NCI-H526 treated with DMSO at 0.1 percent for 48 hours (cell line): ENCODE results near the gene GMDS.
"Not testable (repeated sequence)": the region's sequence is repeated elsewhere in the genome, so short reads cannot be mapped to it uniquely, and the experiment has no call there.

ENCODE experiments used
- DNase-seq: peaks from one replicate; lab custom pipeline; 2025; lab: John Stamatoyannopoulos, UW

The GMDS gene

DNA sequence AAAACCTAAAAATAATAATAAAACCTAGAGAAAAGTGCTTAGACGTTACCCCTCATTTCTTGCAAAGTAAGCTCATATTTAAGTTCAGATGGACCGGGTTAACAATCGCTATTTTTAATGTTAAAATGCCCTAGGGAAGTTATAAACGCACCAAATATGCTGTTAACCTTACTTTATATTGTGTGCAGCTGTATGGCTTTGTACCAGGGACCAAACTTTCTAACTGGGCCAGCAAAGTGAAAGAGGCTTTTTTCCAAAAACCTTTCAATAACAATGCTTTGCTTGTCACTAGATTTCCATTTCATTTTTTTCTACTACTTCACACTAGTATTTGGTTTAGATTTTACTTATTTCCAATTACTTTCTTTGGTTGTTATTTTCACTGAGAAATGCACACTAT, 387.2 kb downstream of the GMDS start:
- DNase-seq = no peak

DNA sequence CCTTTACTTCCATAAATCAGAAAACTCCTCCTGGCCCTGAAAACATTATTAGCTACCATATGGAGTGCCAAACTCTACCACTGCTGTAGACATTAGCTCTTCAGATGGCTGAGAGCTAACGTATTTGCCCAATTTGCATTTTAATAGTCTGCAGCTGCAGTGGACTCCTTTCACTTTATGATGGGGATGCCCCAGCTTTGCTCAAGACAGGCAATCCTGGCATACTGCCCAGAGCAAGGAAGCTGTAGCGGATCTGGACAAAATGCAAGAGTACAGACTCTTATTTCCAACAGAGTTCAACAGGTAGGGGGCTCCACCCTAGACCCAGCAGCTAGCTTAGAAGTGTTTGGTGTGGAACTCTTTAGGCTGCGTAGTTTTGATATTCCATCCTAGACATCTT, 389.0 kb downstream of the GMDS start:
- peak; percentile 94 for DNase-seq

DNA sequence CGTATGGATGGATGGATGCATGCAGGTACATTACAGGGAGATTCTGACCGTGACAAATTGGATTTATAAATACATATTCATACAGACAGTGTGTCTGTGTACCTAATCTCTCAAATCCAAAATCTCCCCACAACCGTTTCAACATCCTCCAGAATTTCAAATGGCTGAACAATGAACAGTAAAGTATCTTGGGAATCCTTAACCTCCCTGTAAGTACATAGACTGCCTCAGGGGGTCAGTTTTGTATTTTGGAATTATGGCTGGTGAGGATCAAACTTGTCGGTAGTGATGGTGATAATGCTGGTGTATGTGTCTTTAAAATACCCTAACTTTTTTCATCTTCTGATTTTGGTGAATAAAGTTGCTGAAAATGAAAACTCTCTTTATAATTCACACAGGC, 389.5 kb downstream of the GMDS start:
- no peak for DNase-seq

DNA sequence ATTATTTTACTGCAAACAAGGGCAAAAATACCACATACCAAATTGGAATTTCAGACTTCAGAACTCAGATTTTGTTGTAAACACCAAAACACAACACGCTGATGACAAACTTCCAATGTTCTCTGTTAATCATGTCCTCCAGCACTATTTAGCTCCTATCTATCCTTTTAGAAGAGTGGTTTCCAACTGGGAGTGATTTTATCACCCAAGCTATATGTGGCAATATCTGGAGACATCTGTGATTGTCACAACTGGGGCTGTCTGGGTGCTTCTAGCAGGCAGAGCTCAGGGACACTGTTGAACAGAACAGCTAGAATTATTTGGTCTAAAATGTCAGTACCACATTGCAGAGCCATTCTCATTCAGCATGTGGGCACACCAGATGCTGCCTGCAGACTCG, 391.1 kb downstream of the GMDS start:
- DNase-seq = no peak

DNA sequence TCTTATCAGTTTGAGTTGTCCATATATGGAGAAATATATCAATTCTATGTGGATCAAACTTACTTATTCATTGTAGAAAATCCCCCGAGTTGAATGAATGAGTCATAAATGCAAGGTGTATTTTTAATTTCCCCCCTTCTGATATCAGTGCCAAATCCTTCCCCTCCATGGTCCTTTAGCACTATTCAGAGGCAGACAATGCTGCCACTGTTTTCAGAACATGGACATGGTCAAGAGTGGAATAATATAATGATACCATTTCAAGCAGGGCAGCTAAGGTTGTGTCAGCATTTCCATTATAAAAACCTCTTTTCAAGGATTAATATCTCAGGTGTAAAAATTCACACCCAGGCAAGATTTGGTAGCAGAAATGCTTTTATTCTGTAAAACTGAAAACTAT, 391.6 kb downstream of the GMDS start:
- DNase-seq = no peak

DNA sequence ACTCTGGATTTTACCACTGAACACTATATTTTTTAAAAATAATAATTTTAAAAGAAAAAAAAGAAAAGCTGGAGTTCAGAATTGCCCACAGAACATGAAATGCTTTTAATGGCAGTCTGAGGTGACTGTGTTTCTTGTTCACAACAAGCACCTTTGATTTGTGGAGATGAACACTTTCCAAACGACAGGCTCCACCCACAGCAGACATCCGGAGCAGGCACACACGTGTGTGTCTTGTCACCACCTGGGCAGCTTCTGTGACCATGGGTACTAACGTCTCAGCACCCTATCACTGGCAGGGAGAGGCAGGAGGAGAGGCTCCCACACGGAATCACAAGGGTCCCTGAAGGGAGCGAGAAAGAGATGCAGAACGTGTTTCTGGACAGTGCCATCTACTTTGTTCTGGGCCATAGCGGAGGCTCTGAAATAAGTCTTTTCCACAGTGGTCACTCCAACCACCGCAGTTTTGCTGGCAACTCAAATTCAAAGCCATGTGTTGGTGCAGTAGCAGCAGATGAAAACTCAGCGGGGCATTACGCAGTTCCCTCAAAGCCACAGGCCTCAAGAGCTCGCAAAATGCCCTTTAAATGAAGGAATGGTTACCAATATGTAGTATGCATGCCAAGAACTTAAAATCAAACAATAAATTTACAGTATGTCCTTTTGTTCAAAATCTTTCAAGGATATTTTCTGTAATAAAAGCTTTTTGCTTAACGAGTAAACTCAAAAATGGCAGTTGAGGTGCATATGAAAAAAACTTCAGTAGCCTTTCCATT, 393.5 kb downstream of the GMDS start:
- DNase-seq = no peak

DNA sequence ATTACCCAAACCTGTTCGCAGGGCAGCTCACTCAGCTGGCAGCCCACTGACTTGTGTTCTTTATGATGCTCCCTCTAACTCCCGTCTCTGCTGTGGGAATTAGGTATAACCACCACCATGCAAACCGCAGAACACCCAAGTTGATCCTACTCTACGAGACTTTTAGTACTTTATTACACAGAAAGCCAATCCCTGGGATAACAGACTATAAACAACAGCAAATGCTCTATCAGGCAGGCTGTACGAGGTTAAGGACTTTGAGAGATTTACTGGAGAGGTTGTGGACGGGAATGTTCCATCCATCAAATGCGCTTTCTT, 394.6 kb downstream of the GMDS start:
- DNase-seq = no peak

DNA sequence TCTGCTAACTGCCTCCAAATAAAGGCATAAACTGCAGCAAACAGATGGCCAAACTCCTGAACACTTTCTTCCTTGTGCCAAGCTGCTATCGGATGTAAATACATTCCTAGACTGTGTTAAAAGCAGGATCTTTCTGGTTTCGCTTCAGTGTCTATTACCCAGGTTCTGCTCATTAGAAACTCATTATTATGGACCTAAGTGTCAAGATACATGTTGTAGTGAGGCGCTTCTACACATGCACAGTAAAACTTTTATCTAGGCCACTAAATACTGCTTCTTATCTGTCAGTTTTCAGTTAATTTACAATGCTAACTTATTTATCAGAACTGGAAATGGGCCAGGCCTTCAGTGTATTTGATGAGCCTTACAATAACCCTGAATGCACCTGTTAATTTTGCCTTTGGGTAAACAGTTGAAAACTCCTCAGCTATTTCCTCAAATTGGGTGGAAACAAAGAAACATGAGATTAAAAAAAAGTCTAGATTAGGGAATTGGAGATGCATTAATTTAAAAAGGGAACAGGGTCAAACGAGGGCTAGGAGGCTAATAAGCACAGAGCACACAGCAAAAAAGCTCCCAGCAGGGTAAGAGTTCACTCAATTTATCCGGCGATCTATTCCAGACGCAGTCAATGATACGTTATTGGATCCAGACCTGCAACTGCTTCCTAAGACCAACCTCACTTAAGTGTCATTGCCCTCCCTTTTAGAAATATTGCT, 395.1 kb downstream of the GMDS start:
- DNase-seq = no peak

DNA sequence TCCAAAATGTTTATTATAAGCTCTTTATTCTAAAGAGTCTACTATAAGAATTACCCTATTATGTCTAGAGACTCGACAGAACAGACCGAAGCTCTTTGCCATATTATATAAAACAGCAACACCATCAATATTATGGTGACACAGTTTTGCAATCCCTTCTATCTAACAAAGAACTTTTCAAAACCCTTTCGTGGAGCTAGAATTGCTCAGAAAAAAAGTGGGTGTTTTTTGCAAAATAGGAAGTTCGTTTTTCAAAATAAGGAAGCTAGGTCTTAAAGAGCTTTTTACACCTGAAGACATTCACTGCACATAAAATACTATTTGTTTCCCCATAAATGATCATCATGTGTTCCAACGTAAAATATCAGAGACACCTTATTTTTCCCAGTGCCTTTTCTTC, 395.7 kb downstream of the GMDS start:
- no peak for DNase-seq

DNA sequence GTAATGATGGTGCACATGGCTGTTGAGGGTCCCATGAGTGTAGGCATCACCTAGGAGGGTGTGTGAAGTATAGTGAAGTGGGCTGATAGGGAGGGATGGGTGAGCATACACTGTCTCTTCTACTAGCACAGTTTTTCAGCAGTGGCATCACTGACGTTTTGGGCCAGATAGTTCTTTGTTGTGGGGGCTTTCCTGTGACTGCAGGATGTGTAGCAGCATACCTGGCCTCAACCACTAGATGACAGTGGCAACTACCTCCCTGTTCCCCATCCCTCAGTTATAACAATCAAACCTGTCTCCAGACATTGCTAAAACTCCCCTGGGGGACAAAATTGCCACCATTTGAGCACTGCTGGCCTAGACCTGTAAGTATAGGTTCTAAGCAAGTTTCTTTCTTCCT, 396.7 kb downstream of the GMDS start:
- DNase-seq = no peak

DNA sequence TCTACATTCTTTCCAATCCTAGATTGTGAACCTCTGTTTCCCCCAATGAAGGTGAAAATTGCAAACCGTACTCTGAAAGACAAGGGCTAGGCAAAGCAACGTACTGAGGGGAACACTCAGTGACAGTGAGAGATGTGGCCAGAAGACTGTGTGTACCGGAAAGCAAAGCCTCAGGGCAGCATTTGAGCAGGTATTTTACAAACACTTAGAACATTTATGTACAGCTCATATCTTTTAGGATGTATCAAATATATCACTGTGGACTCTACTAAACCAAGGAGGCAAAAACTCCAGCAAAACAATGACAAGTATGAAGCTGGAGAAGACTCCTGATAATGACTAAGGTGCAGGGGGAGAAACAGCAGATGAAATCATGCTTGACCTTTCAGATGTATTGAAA, 398.8 kb downstream of the GMDS start:
- DNase-seq = no peak

DNA sequence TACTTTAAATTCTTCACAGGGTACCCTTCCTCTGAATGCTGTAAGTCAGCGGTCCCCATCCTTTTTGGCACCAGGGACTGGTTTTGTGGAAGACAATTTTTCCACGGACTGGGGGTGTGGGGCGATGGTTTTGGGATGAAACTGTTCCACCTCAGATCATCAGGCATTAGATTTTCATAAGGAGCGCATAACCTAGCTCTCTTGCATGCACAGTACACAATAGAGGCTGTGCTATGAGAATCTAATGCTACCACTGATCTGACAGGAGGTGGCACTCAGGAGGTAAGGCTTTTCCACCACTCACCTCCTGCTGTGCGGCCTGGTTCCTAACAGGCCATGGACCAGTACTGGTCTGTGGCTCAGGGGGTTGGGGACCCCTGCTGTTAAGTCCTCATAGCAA, 399.9 kb downstream of the GMDS start:
- not testable (repeated sequence) for DNase-seq

DNA sequence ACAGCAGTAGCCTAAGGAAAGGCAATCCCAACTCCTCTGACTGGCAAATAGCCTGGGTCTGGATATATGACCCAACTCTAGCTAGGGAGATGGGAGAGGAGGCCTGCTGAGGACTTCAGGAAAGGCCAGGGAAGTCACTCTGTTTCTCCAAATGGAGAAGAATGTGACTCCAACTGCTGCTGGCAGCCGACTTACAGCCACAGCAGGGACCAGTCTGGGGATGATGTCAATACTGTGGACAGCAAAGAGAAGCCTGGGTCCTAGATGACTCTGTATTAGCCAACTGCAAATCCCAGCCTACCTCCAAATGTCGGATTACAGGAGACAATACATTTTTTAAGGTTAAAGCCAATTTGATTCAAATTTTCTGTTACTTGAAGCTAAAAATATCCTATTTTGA, 403.1 kb downstream of the GMDS start:
- no peak for DNase-seq

DNA sequence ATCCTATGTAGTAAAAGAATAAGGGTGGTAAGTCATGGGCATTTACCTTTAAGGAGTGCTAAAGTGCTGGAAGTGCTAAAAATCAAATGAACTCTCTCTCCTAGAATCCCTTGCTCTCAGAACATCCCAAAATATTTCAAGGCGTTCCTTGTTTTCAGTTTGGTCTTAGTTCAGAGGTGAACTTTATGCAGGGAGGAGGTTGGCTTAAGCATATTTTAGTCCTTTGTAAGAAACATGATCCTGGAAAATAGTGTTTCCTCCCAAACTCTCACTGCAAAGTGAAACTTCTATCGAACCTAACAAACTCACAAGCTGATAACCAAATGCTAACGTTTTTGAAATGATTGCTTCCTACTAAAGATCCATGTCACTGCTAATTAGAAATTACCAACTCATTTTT, 404.3 kb downstream of the GMDS start:
- DNase-seq = no peak

DNA sequence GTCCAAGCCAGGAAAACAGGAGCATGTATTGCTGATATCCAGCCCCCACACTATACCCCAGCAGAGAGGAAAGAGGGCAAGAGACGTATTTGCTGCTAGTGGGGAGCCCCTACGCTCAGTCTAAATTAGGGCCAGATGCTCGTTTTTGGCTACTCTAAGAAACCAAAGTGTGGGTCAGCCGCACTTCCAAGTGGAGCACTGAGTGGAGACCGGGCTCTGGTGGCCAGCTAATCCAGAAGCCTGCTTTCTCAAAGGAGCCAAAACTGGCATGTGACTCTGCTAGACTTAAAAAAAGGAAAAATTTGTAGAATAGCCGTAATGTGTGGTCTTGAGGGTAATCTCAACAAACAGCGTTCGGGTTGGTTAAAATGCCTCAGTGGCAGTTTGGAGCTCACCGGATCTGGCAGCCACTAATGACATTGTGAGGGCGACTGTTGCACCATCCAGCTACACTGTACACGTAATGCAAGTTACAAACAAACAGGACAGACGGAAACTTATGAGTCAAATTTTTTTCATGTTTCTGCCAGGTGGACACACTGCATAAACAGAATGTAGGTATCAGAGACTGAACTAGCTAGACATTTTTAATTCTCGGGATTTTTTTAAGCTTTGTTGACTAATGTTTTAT, 404.8 kb downstream of the GMDS start:
- DNase-seq = no peak

DNA sequence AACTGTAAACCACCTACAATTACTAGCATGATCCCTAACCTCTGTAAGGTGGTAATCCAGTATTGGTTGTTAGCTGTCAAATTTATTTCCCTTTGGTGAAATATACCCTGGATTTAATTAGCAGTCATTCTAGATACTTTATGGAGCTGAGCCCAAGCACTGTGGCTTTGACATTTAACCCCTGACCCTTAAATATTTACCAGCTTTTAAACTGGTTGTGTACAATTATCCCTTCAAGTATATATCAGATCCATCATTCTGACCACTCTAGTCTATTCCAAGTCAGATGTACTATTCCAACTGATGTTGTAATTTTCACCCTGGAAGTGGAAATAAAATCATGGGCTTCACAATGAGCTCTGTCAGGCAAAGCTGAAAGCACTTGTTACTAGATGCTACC, 406.0 kb downstream of the GMDS start:
- DNase-seq = no peak

DNA sequence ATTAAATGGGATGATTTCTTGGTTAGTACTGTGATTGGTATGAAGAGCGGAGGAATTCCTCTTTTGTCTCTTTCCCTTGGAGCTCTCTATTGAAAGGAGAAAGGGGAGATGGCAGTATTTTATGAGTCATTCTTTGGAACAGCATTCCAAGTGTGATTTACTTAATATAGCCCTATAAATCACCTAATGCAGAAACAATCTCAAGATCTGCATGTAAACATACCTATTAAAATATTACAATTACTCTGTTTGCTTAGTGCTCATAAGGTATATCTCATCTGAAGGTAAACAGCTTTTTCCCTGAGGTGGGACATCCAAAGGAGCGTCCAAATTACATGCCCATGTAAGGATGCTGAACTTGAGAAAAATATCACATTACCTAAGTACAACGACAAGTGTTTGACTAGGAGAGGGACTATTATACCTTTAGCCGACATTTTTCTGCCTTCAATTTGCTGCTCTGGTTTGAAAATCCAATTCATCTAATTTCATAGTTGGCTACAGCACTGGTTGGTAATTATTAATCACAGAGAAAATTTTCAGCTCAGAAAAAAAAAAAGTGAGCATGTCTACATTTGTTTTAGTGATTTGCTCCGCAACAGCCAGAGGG, 406.7 kb downstream of the GMDS start:
- no peak for DNase-seq

DNA sequence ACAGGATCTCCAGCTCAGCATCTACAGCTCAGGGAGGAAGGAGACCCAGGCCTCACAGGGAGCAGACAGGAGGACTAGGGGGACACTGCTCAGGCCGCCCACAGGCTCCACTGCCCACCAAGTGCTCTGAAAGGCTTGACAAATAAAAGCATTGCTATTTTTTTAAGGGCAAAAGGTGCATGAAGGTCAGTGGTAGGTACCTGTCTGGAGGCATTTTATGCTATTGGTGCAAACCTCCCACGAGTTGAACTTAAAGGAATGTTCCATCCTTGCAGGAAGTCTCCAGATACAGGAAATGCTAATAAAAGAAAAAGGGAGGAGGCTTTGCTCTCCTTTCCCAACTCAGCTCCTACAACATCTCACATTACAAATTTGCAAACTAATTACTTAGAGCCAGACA, 407.6 kb downstream of the GMDS start:
- no peak for DNase-seq

DNA sequence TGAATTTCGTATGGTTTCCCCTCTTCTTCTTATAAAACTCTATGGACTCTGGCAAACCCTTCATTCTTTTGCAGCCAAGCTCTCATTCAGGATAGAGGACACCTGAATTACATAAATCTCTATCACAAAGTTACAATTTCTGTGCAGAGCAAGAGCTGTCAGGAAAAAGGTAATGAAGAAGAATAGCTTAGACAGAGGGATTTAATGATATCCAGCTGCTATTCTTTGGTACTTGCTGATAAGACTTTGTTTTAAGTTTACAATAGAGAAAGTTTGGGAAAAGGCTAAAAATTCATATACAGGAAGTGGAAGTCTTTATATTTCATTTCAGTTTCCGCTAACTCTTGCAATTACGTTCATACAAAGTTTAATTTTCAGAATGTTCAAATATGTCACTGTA, 408.7 kb downstream of the GMDS start:
- DNase-seq = no peak

DNA sequence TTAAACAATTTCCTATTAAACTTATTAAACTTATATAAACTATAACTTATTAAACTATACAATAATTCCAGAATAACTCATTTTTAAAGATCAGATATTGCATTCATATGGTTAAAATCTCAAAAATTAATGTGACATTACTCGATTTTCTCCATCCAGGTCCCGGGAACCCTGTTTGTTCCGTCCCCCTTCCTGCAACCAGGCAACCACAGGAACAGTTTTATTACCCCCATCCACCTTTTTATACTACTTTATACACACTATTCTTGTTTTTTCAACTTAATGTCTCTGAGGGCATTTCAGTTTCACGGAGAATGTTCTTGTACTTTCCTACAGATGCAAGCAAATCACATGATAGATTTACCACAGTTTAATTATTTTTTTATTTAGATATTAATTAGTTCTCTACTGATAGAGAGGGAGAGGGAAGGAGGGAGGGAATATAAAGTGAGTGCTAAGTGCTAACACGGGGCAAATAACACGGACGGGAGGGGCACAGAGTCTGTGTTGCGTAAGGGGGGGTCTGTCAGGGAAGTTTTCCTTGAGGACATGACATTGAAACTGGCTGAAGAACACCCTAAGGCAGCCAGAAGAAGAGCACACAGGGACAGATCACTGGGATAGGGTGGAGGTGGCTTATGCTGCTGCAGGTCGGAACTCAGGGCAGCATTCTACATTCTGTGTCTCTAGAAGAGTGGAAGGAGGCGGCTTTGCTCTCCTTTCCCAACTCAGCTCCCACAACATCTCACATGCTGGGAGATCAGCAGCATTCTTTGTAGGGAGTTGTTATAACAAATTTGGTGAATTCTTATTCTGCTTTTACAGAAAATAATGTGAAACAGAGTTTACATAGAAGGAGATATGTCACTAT, 410.5 kb downstream of the GMDS start:
- no peak for DNase-seq

DNA sequence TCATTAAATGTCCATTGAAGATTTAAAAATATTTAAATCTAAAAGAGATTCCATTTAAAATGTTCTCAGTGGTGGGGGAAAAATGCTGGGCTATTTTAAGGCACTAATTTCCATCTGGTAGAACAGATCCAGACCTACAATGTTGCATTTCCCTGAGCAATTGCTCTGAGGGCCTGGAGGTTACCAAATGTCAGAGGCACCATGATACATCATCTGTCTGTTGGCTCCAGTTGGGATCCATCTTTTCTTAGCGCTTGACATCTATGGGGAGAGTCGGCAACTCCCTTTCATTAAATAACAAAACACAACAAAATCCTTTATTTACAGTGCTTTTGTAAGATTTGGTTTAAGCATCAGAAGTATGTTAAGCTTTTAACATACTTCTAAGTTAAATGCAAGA, 411.2 kb downstream of the GMDS start:
- DNase-seq = no peak
